ENCODE results near the gene KIZ.

DNA sequence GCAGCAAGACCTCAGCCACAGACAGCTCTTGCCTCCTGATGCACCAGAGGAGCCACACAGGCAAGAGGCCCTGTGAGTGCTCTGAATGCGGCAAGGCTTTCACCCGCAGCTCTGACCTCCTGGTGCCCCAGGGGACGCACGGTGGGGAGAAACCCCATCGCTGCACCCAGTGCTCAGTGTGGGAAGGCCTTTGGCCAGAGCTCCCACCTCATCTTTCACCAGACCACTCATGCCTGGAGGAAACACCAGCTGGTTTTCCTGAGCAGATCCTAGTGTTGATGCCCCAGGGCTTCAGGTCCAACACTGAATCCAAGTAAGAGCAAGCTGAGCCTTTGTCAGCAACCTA, 140.3 kb downstream of the KIZ start:
- TF ChIP-seq, protein P1, sequence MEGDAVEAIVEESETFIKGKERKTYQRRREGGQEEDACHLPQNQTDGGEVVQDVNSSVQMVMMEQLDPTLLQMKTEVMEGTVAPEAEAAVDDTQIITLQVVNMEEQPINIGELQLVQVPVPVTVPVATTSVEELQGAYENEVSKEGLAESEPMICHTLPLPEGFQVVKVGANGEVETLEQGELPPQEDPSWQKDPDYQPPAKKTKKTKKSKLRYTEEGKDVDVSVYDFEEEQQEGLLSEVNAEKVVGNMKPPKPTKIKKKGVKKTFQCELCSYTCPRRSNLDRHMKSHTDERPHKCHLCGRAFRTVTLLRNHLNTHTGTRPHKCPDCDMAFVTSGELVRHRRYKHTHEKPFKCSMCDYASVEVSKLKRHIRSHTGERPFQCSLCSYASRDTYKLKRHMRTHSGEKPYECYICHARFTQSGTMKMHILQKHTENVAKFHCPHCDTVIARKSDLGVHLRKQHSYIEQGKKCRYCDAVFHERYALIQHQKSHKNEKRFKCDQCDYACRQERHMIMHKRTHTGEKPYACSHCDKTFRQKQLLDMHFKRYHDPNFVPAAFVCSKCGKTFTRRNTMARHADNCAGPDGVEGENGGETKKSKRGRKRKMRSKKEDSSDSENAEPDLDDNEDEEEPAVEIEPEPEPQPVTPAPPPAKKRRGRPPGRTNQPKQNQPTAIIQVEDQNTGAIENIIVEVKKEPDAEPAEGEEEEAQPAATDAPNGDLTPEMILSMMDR (conservative IDR thresholded peaks at IDR 0.05 in 1 of 2, IDR thresholded peaks at IDR 0.05 in 1 of 2; ENCODE audit: extremely low read depth in 1 of 2, insufficient read depth in 1 of 2, low read depth in 1 of 2, low read length in 2 of 2) = no peak
- no peak for TF ChIP-seq EZH2 (IDR thresholded peaks at IDR 0.05; ENCODE audit: borderline replicate concordance, low read length)

All from mammary epithelial cell (primary cell).